K562 (cell line): ENCODE results near the gene ERCC2. TPM values are rescaled to one million over a fixed set of nuclear protein-coding genes. Genes with fewer than 3 reads are reported as not detected.

ENCODE experiments used
- ATAC-seq: fragments of 200-7000 bp; cut with Tn5 transposase; 3 replicates; pipeline ENCODE4 v1.9.1; 2020; ENCODE audit warnings: moderate library complexity
- BruUV-seq: library from RNA; stranded (reverse); fragments of 400-500 nt; replicated peaks from 2 replicates; lab custom pipeline; 2021; lab: Mats Ljungman, UMichigan
- CTCF ChIA-PET: fragments of 300-600 bp; formaldehyde crosslinking; extraction: SDS; loops from one replicate; lab custom pipeline; 2021; ENCODE audit warnings: low intra/inter-chr PET ratio; lab: Yijun Ruan, JAX
- POLR2A ChIA-PET: fragments of 300-600, 350-650 bp; sonication (Branson Sonifier 250); formaldehyde crosslinking; extraction: SDS; loops from one replicate; lab custom pipeline; 2021; ENCODE audit warnings: antibody characterized with exemption, inconsistent platforms; lab: Yijun Ruan, JAX
- DNase-seq, 4 experiments: peaks; one replicate each; pipeline versions ENCODE4 v3.0.0 to v3.0.0-alpha.2; 2011 to 2018; ENCODE audit warnings: low spot score in 3 of 4, mixed read lengths in 3 of 4; ENCODE audit errors: extremely low read depth in 1 of 4
- FAIRE-seq: peaks from 2 replicates; lab custom pipeline; 2011; peaks lifted over from hg19 to GRCh38; lab: Jason Lieb, UNC
- H2AFZ ChIP-seq: 2 replicates; pipeline ENCODE4 v1.6.0; 2011; ENCODE audit warnings: low read depth, low read length, control low read depth, inconsistent platforms
- H3K27ac ChIP-seq: fragments of 200-600 bp; 3 replicates; pipeline ENCODE4 v1.8.0; 2011; ENCODE audit warnings: low read depth, mild to moderate bottlenecking, control low read depth, inconsistent platforms, low read length, moderate library complexity, mixed read lengths; ENCODE audit errors: extremely low read depth
- H3K27me3 ChIP-seq, 2 experiments: fragments of 300-600 bp in 1 of 2; 2 replicates in 1 of 2; 3 replicates in 1 of 2; pipeline versions ENCODE4 v1.6.0 to v1.8.0; 2011; ENCODE audit warnings: inconsistent platforms in 2 of 2, low read length in 2 of 2, mild to moderate bottlenecking in 1 of 2, mixed read lengths in 1 of 2, moderate library complexity in 1 of 2; ENCODE audit not compliant: control insufficient read depth in 2 of 2, insufficient read depth in 2 of 2
- H3K36me3 ChIP-seq: fragments of 300-600 bp; 3 replicates; pipeline ENCODE4 v1.8.0; 2011; ENCODE audit warnings: mild to moderate bottlenecking, low read length, inconsistent platforms; ENCODE audit not compliant: control insufficient read depth, insufficient read depth
- H3K4me1 ChIP-seq, 2 experiments: fragments of 200-600 bp in 1 of 2; replicated peaks in 1 of 2; 2 replicates in 1 of 2; 3 replicates in 1 of 2; pipeline versions ENCODE4 v1.5.1 to v1.8.0; 2011; ENCODE audit warnings: inconsistent platforms in 2 of 2, low read length in 2 of 2, mild to moderate bottlenecking in 1 of 2, mixed read lengths in 1 of 2, moderate library complexity in 1 of 2; ENCODE audit not compliant: control insufficient read depth in 2 of 2, insufficient read depth in 2 of 2
- H3K4me2 ChIP-seq: 2 replicates; pipeline ENCODE4 v1.6.1; 2011; ENCODE audit warnings: low read length, control low read depth, inconsistent platforms, mixed read lengths; ENCODE audit not compliant: insufficient read depth
- H3K4me3 ChIP-seq: fragments of 200-600 bp; sonication (generic), shearing (Covaris generic); 2 replicates; pipeline ENCODE4 v1.5.1; 2016; ENCODE audit warnings: control low read depth, inconsistent platforms
- H3K79me2 ChIP-seq: fragments of 200-600 bp; 3 replicates; pipeline ENCODE4 v1.8.0; 2011; ENCODE audit warnings: low read length, inconsistent platforms; ENCODE audit not compliant: control insufficient read depth, insufficient read depth
- H3K9ac ChIP-seq, 2 experiments: 2 replicates each; pipeline versions ENCODE4 v1.6.0 to v1.6.1; 2011; ENCODE audit warnings: low read depth in 2 of 2, low read length in 2 of 2, control low read depth in 1 of 2, inconsistent platforms in 1 of 2, mild to moderate bottlenecking in 1 of 2, mixed read lengths in 1 of 2; ENCODE audit not compliant: insufficient read depth in 1 of 2
- H3K9me1 ChIP-seq: one replicate; pipeline ENCODE4 v1.6.0; 2011; ENCODE audit warnings: inconsistent platforms, mild to moderate bottlenecking, low read length, moderate library complexity; ENCODE audit not compliant: control insufficient read depth, insufficient read depth
- H3K9me3 ChIP-seq: replicated peaks from 2 replicates; pipeline ENCODE4 v1.5.1; 2011; ENCODE audit warnings: low read depth, low read length, inconsistent platforms; ENCODE audit not compliant: control insufficient read depth, insufficient read depth
- H4K20me1 ChIP-seq: replicated peaks from 2 replicates; pipeline ENCODE4 v1.6.1; 2011; ENCODE audit warnings: low read length, inconsistent platforms, mixed read lengths; ENCODE audit not compliant: control insufficient read depth, insufficient read depth
- ARID3A ChIP-seq: IDR thresholded peaks from 2 replicates; pipeline ENCODE4 v1.6.1; 2012; ENCODE audit warnings: low read depth, low read length, improper control_type of control experiment, borderline replicate concordance
- BCOR ChIP-seq: fragments of 450-650 bp; IDR thresholded peaks from 2 replicates; pipeline ENCODE4 v1.6.1; 2016
- MAX ChIP-seq: sonication (generic); formaldehyde crosslinking; IDR thresholded peaks from 2 replicates; pipeline ENCODE4 v1.9.0; 2022; ENCODE audit warnings: mild to moderate bottlenecking, missing genetic modification reagents
- MBD1 ChIP-seq: fragments of 250-450 bp; sonication (Bioruptor Pico); IDR thresholded peaks from 2 replicates; pipeline ENCODE4 v1.8.0; 2022; ENCODE audit warnings: inconsistent platforms
- RBM25 ChIP-seq: fragments of 200-400 bp; formaldehyde crosslinking; IDR thresholded peaks from 2 replicates; pipeline ENCODE4 v1.6.1; 2018; ENCODE audit warnings: low read length, low read depth, moderate library complexity; ENCODE audit not compliant: severe bottlenecking
- SOX6 ChIP-seq: fragments of 450-650 bp; IDR thresholded peaks from 2 replicates; pipeline ENCODE4 v1.6.1; 2014; ENCODE audit warnings: mild to moderate bottlenecking
- ZNF740 ChIP-seq, 3 experiments: fragments of 200-800 bp in 1 of 3; sonication (Bioruptor generic) in 1 of 3; sonication (generic) in 1 of 3; formaldehyde crosslinking in 1 of 3; IDR thresholded peaks; 2 replicates each; pipeline versions ENCODE4 v1.6.1 to v1.8.0; 2016 to 2022; ENCODE audit warnings: mild to moderate bottlenecking in 2 of 3, missing compliant biosample characterization in 2 of 3, missing genetic modification characterization in 2 of 3, missing genetic modification reagents in 1 of 3
- WGBS: fragments of 100-300 bp; shearing (Covaris generic); methylation state at CpG from one replicate; pipeline ENCODE4 v1.1.6; 2016; ENCODE audit warnings: low coverage, mixed read lengths; ENCODE audit not compliant: insufficient coverage; ENCODE audit errors: missing lambda C conversion rate; 5-methylcytosine and 5-hydroxymethylcytosine counted together
- in situ Hi-C: fragments of 300-500 bp; cut with MboI; formaldehyde crosslinking; loops from 4 replicates; pipeline ENCODE4 v1.15.0; 2018; ENCODE audit warnings: inconsistent platforms, mixed read lengths
- intact Hi-C: fragments of 100-400 bp; cut with micrococcal nuclease; formaldehyde crosslinking; loops from 2 replicates; pipeline ENCODE4 v1.14.2; 2022
- polyA plus RNA-seq, 8 experiments: library from polyadenylated mRNA; depleted of rRNA in 4 of 8; stranded (reverse) in 5 of 8; unstranded in 3 of 8; fragments of >200 nt; fragmentation: Nextera tagmentation in 2 of 8; fragmentation: Illumina TruSeq in 1 of 8; extraction: Ambion mirVana in 2 of 8; extraction: Trizol in 1 of 8; gene quantifications; 2 replicates each; pipeline versions ENCODE4 v1.2.1 to v1.2.3, GENCODE V29; 2011 to 2014; ENCODE audit warnings: inconsistent platforms in 1 of 8, missing spikeins in 1 of 8
- total RNA-seq, 7 experiments: library from RNA; depleted of rRNA in 6 of 7; stranded (reverse); fragments of >200 nt in 6 of 7; fragmentation: Illumina TruSeq in 2 of 7; extraction: Trizol in 2 of 7; gene quantifications; 2 replicates each; pipeline versions ENCODE4 v1.2.1 to v1.2.3, GENCODE V29; 2011 to 2021; ENCODE audit warnings: low replicate concordance in 1 of 7

The ERCC2 gene
- total and polyA plus RNA-seq, 9 of the 15 experiments (the other 6 are each of a cell fraction or from before 2014, with no cell fraction given): 2.2 to 55.9 (median 23.4) TPM

- H4K20me1 ChIP-seq: no peaks in the 10 kb centered on the region
- H3K4me2 ChIP-seq: no peak overlapping the region
- BruUV-seq: TSS peak; percentile 28
- TF ChIP-seq ARID3A: no peak
- TF ChIP-seq SOX6: no peak
- peak; percentile 60; the same call in 1 of the 2 replicates for TF ChIP-seq ZNF740 (CRISPR knock-in tag; IDR thresholded peaks at IDR 0.05)
- TF ChIP-seq ZNF740 (tag; IDR thresholded peaks at IDR 0.05): no peak
- no peak for TF ChIP-seq MAX (CRISPR knock-in tag)
- no peak for TF ChIP-seq MBD1 (CRISPR knock-in tag)
- TF ChIP-seq BCOR: peak; percentile 71; the same call in 1 of the 2 replicates
- TF ChIP-seq RBM25: peak; percentile 65
- TF ChIP-seq, all 486 proteins: peak for 3
- Histone ChIP-seq H3K4me3 (no peak overlapping the region), H3K27me3 (no peaks in the 10 kb centered on the region), H3K9me1 (no peaks in the 10 kb centered on the region), H3K4me1 (peaks cover 11 to 35% of the 10 kb centered on the region in 2 experiments; a peak in 4 of 5 replicates), H3K9ac (no peak overlapping the region), H3K36me3 (no peaks in the 10 kb centered on the region; the same call in 2 of the 3 replicates), H3K9me3 (0 out of 2 replicates have a peak, but pooled peaks cover 2% of the 10 kb centered on the region), H2AFZ (no peak overlapping the region), H3K79me2 (no peaks in the 10 kb centered on the region), H3K27ac (no peak overlapping the region)
- CTCF ChIA-PET: no interaction called here
- FAIRE-seq: no peak
- POLR2A ChIA-PET: interaction anchor here (0.6 kb wide), 1 partner anchor 198 kb away, joined by 4 read pairs; no protein-coding TSS in a partner anchor
- DNase-seq: no peak
- in situ Hi-C loops: no loop called here
- intact Hi-C loops: no loop called here
- 55% methylated on average over 11 of the region's 12 CpGs for WGBS
- no peak for ATAC-seq
Measured at GRCh38 chr19:45303269-45304060, 66.9 kb downstream of the ERCC2 start.
